M059J (cell line): ENCODE data around the gene NALF2. TPM values are rescaled to one million over a fixed set of nuclear protein-coding genes. Genes with fewer than 3 reads are reported as not detected.

Experiments used
- DNase-seq: peaks from one replicate; pipeline ENCODE4 v3.0.0-alpha.2; 2012; ENCODE audit warnings: low read depth
- total RNA-seq: library from RNA; depleted of rRNA; stranded (reverse); fragments of >200 nt; shearing (Covaris generic); gene quantifications from 2 replicates; pipeline ENCODE4 v1.2.3, GENCODE V29; 2014; rRNA removed

NALF2 gene
- total RNA-seq, 1 experiment from 2014 or later = not detected

DNA sequence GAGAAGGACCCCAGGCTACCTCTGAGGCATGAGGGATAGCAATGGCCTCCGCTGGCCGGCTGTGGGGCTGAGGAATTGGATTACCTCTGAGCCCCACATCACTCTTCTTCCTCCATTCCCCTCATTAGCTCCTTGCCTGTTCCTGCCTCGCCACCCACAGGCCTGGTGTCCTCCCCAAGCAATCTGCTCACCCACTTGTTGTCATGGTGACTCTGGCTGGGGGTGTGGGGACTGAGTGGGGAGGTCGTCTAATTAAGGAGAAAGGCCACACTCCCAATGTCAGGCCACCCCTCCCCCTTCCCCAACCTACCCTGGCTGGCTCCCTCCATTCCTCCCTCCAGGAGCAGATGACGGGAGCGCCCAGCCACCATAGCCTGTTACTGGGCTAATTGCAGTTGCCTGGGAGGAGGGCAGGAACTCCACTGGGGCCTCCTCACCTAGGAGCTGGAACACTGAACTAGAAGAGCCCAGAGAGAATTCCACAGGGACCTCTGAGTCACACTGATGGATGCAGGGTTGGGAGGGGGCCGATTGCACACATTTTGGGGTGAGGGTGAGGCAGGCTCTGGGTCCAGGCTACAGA, 20.7 kb downstream of the NALF2 start:
- DNase-seq = no peak

DNA sequence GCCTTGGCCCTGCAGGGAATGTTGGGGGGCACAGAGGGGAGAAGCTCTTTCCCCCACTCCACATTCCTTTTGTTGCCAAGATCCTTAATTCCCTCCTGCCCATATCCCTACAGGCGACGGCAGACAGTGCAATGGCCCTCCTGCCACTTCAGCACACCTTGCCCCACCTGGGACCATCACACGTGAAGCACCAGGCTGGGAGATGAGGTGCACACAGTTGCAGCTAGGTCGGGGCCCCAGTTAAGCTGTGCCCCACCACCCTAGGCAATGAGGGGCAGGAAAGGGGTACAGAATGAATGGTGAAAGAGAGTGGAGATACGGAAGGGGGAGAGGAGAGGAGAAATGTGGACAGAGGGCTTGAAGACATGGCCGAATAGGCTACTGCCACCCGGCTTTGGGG, 26.2 kb downstream of the NALF2 start:
- no peak for DNase-seq

DNA sequence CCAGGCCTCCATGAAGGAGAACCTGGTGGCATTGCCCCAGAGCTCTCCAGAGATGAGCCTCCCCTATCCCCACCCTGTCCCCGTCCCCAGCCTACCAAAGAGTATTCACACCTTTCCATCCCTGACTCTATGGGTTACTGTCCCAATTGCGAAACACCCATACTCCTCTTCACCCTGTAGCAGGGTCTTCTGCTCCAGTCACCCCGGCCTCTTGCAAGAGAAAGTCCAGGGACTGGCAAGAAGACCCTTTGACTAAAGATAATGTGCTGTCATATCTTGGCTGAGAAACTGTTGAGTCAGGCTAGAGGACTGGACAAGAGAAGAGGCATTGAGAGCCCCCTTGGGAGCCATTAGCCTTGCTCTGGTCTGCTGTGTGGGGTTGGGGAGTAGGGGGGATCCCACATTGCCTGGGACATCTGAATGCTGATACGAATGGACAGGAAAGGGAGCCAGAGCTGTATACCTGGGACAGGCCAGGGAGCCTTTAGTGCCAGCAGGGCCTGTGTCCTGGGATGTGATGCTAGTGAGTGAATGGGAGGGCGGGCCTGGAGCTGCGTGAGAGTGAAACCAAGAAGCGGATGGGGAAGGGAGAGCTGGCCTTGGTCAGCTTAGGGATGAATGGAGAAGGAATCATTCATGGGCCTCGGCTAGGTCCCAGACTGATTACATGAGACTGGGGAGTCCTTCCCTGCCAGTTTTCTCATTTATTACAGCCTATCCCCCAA, 27.1 kb downstream of the NALF2 start:
- DNase-seq = no peak

- DNase-seq = no peak
Observed at GRCh38 chrX:69535661-69536060, 31.5 kb downstream of the NALF2 start.

- peak; percentile 52 for DNase-seq
Observed at GRCh38 chrX:69538321-69538876, 34.3 kb downstream of the NALF2 start.

GRCh38 chrX:69539437-69539836, 35.3 kb downstream of the NALF2 start:
- no peak for DNase-seq

DNA sequence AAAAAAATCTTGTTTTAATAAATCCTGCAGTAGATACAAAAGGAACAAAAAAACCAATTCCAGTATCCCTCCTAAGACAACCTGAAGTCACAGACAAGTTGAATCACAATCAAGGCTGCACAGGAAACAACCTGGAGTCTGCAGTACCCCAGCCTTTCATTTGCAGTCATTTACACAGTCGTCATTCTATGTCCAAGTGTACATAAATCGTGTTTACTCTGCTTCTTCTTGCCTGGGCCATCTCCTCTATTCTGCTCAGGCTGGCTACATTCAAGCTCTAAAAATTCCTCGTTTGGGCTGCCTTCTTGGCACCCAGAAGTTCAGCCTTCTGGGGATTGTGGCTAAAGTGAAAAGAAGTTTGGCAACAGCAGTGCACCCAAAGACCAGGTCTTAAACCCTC, 37.8 kb downstream of the NALF2 start:
- no peak for DNase-seq

- no peak for DNase-seq
Observed at GRCh38 chrX:69543572-69543971, 39.4 kb downstream of the NALF2 start.

GRCh38 chrX:69546417-69546816, 42.3 kb downstream of the NALF2 start:
- DNase-seq = no peak

DNA sequence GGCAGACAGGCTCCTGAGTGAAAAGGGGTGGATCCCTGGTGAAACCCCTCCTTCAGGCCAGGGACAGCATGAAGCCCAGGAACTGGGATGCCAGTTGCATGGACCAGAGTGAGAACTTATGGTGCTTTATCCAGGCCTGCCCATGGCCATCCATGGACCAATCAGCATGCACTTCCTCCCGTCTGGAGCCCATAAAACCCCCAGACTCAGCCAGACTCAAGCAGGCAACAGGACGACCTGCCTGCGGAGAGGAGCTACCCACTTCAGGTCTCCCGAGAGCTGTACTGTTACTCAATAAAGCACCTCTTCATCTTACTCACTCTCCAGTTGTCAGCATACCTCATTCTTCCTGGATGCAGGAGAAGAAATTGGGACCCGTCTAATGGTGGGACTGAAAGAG, 42.9 kb downstream of the NALF2 start:
- DNase-seq = no peak

GRCh38 chrX:69551421-69552009, 47.4 kb downstream of the NALF2 start:
- no peak for DNase-seq

GRCh38 chrX:69552512-69552911, 48.4 kb downstream of the NALF2 start:
- DNase-seq = no peak

Other genes starting within 250 kb of the NALF2 start
- 0.30 TPM in 1 of 2 replicates, not detected in the other for gene EDA, start 111.8 kb downstream of the NALF2 start, total RNA-seq